ENCODE results near the gene NUP50.

Gene NUP50

GRCh38 chr22:45205276-45205925, 41.7 kb downstream of the NUP50 start:
- no peak for DNase-seq
- no peaks in the 10 kb centered on the region for H3K9me3 ChIP-seq (ENCODE audit: severe bottlenecking)
- no peak overlapping the region for H3K4me3 ChIP-seq (ENCODE audit: low read depth, low read length)
- peaks cover 7% of the 10 kb centered on the region for H3K36me3 ChIP-seq
- TF ChIP-seq CTCF (IDR thresholded peaks at IDR 0.05; ENCODE audit: low read depth, low read length) = no peak
- no peaks in the 10 kb centered on the region for H3K27me3 ChIP-seq (ENCODE audit: insufficient read depth, low read depth, severe bottlenecking)
- no peak overlapping the region for H3K27ac ChIP-seq

- Histone ChIP-seq H3K9me3 (ENCODE audit: severe bottlenecking) (no peaks in the 10 kb centered on the region), H3K27ac (no peak overlapping the region), H3K36me3 (peaks cover 3% of the 10 kb centered on the region; the same call in 1 of the 2 replicates), H3K27me3 (ENCODE audit: insufficient read depth, low read depth, severe bottlenecking) (no peaks in the 10 kb centered on the region), H3K4me3 (ENCODE audit: low read depth, low read length) (no peak overlapping the region)
- no peak for DNase-seq
- no peak for TF ChIP-seq CTCF (IDR thresholded peaks at IDR 0.05; ENCODE audit: low read depth, low read length)
These were observed 42.5 kb downstream of the NUP50 start for GRCh38 chr22:45206233-45206632.

GRCh38 chr22:45207533-45207932, 43.8 kb downstream of the NUP50 start:
- no peak overlapping the region for H3K4me3 ChIP-seq (ENCODE audit: low read depth, low read length)
- no peak for DNase-seq
- H3K36me3 ChIP-seq = peaks cover 3% of the 10 kb centered on the region; the same call in 1 of the 2 replicates
- no peaks in the 10 kb centered on the region for H3K9me3 ChIP-seq (ENCODE audit: severe bottlenecking)
- no peak for TF ChIP-seq CTCF (IDR thresholded peaks at IDR 0.05; ENCODE audit: low read depth, low read length)
- H3K27ac ChIP-seq = no peak overlapping the region
- no peaks in the 10 kb centered on the region for H3K27me3 ChIP-seq (ENCODE audit: insufficient read depth, low read depth, severe bottlenecking)

GRCh38 chr22:45207981-45208664, 44.4 kb downstream of the NUP50 start:
- Histone ChIP-seq H3K9me3 (ENCODE audit: severe bottlenecking) (no peaks in the 10 kb centered on the region), H3K36me3 (peaks cover 3% of the 10 kb centered on the region; the same call in 1 of the 2 replicates), H3K4me3 (ENCODE audit: low read depth, low read length) (no peak overlapping the region), H3K27me3 (ENCODE audit: insufficient read depth, low read depth, severe bottlenecking) (no peaks in the 10 kb centered on the region), H3K27ac (no peak overlapping the region)
- DNase-seq = no peak
- no peak for TF ChIP-seq CTCF (IDR thresholded peaks at IDR 0.05; ENCODE audit: low read depth, low read length)

GRCh38 chr22:45208696-45208992, 44.9 kb downstream of the NUP50 start:
- H3K27me3 ChIP-seq (ENCODE audit: insufficient read depth, low read depth, severe bottlenecking) = no peaks in the 10 kb centered on the region

More at GRCh38 chr22:45208696-45208992, 44.9 kb downstream of the NUP50 start:
- DNase-seq = no peak
- no peaks in the 10 kb centered on the region for H3K9me3 ChIP-seq (ENCODE audit: severe bottlenecking)
- no peak for TF ChIP-seq CTCF (IDR thresholded peaks at IDR 0.05; ENCODE audit: low read depth, low read length)
- no peak overlapping the region for H3K27ac ChIP-seq
- H3K36me3 ChIP-seq = peaks cover 3% of the 10 kb centered on the region; the same call in 1 of the 2 replicates
- H3K4me3 ChIP-seq (ENCODE audit: low read depth, low read length) = no peak overlapping the region

Measured in WERI-Rb-1 (cell line).